GM19239 (cell line): ENCODE measurements around the gene PSAP.
"Not testable (repeated sequence)": the region's sequence is repeated elsewhere in the genome, so short reads cannot be mapped to it uniquely, and the experiment has no call there.

Source experiments
- DNase-seq: peaks from one replicate; pipeline ENCODE4 v3.0.0; 2011; ENCODE audit warnings: low spot score; ENCODE audit not compliant: insufficient read length
- FAIRE-seq: peaks from 2 replicates; lab custom pipeline; 2011; peaks lifted over from hg19 to GRCh38; lab: Jason Lieb, UNC

The PSAP gene

GRCh38 chr10:71850743-71851464 is at the start of gene PSAP:
Gene PSAP (minus strand): TSS chr10:71851251. CDS start chr10:71851221, 30 bp downstream.
- FAIRE-seq (peak; percentile 99), DNase-seq (peak; percentile 88)

- no peak for DNase-seq
- no peak for FAIRE-seq
These were observed 49.6 kb upstream of the PSAP start for GRCh38 chr10:71900441-71901180.

- DNase-seq (no peak), FAIRE-seq (no peak)
These were observed 48.8 kb upstream of the PSAP start for GRCh38 chr10:71899665-71900412.

GRCh38 chr10:71898346-71898745 is 47.3 kb upstream of the PSAP start:
- not testable (repeated sequence) for DNase-seq, FAIRE-seq

GRCh38 chr10:71893920-71894319 is 42.9 kb upstream of the PSAP start:
- no peak for FAIRE-seq
- no peak for DNase-seq

- DNase-seq (no peak), FAIRE-seq (no peak)
These were observed 42.3 kb upstream of the PSAP start for GRCh38 chr10:71893258-71893815.

- DNase-seq (no peak), FAIRE-seq (no peak)
These were observed 40.4 kb upstream of the PSAP start for GRCh38 chr10:71891437-71891836.

GRCh38 chr10:71889388-71889987 is 38.4 kb upstream of the PSAP start:
- FAIRE-seq: peak; percentile 23

GRCh38 chr10:71888623-71889387 is 37.8 kb upstream of the PSAP start:
- FAIRE-seq: peak; percentile 94

More at GRCh38 chr10:71889388-71889987, 38.4 kb upstream of the PSAP start:
- DNase-seq: no peak

GRCh38 chr10:71888248-71888622 is 37.2 kb upstream of the PSAP start:
- DNase-seq: no peak
- FAIRE-seq: no peak

More at GRCh38 chr10:71888623-71889387, 37.8 kb upstream of the PSAP start:
- DNase-seq: peak; percentile 73

GRCh38 chr10:71887743-71888142 is 36.7 kb upstream of the PSAP start:
- DNase-seq (no peak), FAIRE-seq (no peak)

- no peak for DNase-seq
- no peak for FAIRE-seq
These were observed 32.0 kb upstream of the PSAP start for GRCh38 chr10:71882813-71883659.

GRCh38 chr10:71881647-71882355 is 30.8 kb upstream of the PSAP start:
- DNase-seq (no peak), FAIRE-seq (no peak)

- DNase-seq, FAIRE-seq: not testable (repeated sequence)
These were observed 30.2 kb upstream of the PSAP start for GRCh38 chr10:71881307-71881624.

- FAIRE-seq: no peak
- DNase-seq: no peak
These were observed 29.6 kb upstream of the PSAP start for GRCh38 chr10:71880425-71881306.

- DNase-seq (no peak), FAIRE-seq (no peak)
These were observed 27.4 kb upstream of the PSAP start for GRCh38 chr10:71878327-71879034.
